ENCODE results near the gene ADM5.

Gene ADM5

DNA sequence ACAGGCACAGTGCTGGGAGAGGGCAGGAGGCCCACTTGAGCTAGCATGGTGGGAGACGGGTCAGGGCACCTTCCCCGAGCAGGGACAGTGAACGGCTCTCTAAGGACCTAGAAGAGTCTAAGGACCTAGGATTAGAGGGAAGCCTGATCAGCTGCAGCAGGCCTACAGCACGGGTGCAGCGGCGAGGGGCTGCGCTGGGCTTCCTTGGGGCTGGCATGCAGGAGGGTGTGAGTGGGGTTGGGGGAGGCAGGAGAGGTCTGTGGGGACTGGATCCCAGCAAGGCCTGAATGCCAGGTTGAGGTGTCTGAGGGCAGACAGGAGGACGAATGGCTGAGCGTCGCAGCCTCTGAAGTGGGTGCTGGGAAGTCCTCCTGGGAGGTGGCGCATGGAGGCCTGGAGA is 43.8 kb upstream of the ADM5 start:
- DNase-seq: no peak
- H3K36me3 ChIP-seq: peaks cover 44% of the 10 kb centered on the region
- H3K4me3 ChIP-seq (ENCODE audit: low read depth, low read length): no peak overlapping the region
- no peak overlapping the region for H3K27ac ChIP-seq
- TF ChIP-seq, protein P1, sequence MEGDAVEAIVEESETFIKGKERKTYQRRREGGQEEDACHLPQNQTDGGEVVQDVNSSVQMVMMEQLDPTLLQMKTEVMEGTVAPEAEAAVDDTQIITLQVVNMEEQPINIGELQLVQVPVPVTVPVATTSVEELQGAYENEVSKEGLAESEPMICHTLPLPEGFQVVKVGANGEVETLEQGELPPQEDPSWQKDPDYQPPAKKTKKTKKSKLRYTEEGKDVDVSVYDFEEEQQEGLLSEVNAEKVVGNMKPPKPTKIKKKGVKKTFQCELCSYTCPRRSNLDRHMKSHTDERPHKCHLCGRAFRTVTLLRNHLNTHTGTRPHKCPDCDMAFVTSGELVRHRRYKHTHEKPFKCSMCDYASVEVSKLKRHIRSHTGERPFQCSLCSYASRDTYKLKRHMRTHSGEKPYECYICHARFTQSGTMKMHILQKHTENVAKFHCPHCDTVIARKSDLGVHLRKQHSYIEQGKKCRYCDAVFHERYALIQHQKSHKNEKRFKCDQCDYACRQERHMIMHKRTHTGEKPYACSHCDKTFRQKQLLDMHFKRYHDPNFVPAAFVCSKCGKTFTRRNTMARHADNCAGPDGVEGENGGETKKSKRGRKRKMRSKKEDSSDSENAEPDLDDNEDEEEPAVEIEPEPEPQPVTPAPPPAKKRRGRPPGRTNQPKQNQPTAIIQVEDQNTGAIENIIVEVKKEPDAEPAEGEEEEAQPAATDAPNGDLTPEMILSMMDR (IDR thresholded peaks at IDR 0.05; ENCODE audit: low read depth, low read length): no peak
- no peaks in the 10 kb centered on the region for H3K27me3 ChIP-seq (ENCODE audit: insufficient read depth, low read depth, severe bottlenecking)
- H3K9me3 ChIP-seq (ENCODE audit: severe bottlenecking): no peaks in the 10 kb centered on the region

DNA sequence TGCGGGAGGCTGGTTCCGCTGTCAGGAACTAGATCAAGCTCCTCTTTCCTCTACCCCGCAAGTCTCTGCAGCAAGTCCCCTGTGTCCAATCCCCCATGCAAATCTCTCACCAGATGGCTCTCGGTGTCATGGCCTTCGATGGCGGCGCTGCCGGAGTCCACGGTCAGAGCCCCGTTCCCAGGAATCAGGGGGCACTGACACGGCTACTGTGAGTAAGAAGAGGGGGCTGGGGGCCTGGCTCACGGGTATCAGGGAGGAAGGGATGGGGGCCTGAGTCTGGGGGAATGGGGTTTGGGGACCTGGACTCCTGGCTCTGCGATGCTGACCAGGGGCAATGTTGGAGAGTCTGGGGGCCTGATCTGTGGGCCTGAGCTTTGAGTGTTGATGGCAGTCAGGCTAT is 43.4 kb upstream of the ADM5 start:
- peaks cover 44% of the 10 kb centered on the region for H3K36me3 ChIP-seq

DNA sequence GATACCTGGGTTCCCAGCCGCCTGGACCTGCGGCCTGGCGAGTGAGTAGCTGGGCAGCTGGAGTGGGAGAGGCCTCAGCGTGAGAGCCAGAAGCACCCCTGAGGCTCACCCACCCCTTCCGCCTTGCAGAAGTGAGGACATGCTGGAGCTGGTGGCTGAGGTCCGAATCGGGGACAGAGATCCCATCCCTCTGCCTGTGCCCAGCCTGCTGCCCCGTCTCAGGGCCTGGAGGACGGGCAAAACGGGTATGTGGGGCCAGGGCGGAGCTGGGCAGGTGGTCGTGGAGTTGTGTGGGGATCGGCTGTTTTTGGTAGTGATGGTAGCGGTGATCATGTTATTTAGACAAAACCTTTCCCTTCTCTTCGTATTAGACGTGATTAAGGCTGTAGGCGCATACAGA is 42.8 kb upstream of the ADM5 start:
- Histone ChIP-seq H3K4me3 (ENCODE audit: low read depth, low read length) (no peak overlapping the region), H3K27ac (no peak overlapping the region), H3K9me3 (ENCODE audit: severe bottlenecking) (no peaks in the 10 kb centered on the region), H3K36me3 (peaks cover 44% of the 10 kb centered on the region), H3K27me3 (ENCODE audit: insufficient read depth, low read depth, severe bottlenecking) (no peaks in the 10 kb centered on the region)
- TF ChIP-seq, protein P1 (IDR thresholded peaks at IDR 0.05; ENCODE audit: low read depth, low read length): no peak
- DNase-seq: no peak

More for the DNA sequence above, 43.4 kb upstream of the ADM5 start:
- H3K27ac ChIP-seq: no peak overlapping the region
- no peaks in the 10 kb centered on the region for H3K27me3 ChIP-seq (ENCODE audit: insufficient read depth, low read depth, severe bottlenecking)
- no peaks in the 10 kb centered on the region for H3K9me3 ChIP-seq (ENCODE audit: severe bottlenecking)
- TF ChIP-seq, protein P1 (IDR thresholded peaks at IDR 0.05; ENCODE audit: low read depth, low read length): no peak
- no peak for DNase-seq
- no peak overlapping the region for H3K4me3 ChIP-seq (ENCODE audit: low read depth, low read length)

DNA sequence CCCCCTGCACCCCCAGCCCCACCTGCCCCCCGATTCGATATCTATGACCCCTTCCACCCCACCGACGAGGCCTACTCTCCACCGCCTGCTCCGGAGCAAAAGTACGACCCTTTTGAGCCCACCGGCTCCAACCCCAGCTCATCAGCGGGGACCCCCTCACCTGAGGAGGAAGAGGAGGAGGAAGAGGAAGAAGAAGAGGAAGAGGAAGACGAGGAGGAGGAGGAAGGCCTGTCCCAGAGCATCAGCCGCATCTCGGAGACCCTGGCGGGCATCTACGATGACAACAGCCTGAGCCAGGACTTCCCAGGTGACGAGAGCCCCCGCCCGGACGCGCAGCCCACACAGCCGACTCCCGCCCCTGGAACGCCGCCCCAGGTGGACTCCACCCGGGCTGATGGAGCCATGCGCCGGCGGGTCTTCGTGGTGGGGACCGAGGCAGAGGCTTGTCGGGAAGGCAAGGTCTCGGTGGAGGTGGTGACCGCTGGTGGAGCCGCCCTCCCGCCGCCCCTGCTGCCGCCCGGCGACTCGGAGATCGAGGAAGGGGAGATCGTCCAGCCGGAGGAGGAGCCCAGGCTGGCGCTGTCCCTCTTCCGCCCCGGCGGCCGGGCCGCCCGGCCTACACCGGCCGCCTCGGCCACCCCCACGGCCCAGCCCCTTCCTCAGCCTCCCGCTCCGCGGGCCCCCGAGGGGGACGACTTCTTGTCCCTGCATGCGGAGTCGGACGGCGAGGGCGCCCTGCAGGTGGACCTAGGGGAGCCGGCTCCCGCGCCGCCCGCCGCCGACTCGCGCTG is 38.2 kb upstream of the ADM5 start:
- TF ChIP-seq, protein P1 (IDR thresholded peaks at IDR 0.05; ENCODE audit: low read depth, low read length): no peak
- Histone ChIP-seq H3K27ac (no peak overlapping the region), H3K9me3 (ENCODE audit: severe bottlenecking) (no peaks in the 10 kb centered on the region), H3K36me3 (peaks cover 75% of the 10 kb centered on the region), H3K4me3 (ENCODE audit: low read depth, low read length) (no peak overlapping the region), H3K27me3 (ENCODE audit: insufficient read depth, low read depth, severe bottlenecking) (no peaks in the 10 kb centered on the region)
- no peak for DNase-seq

DNA sequence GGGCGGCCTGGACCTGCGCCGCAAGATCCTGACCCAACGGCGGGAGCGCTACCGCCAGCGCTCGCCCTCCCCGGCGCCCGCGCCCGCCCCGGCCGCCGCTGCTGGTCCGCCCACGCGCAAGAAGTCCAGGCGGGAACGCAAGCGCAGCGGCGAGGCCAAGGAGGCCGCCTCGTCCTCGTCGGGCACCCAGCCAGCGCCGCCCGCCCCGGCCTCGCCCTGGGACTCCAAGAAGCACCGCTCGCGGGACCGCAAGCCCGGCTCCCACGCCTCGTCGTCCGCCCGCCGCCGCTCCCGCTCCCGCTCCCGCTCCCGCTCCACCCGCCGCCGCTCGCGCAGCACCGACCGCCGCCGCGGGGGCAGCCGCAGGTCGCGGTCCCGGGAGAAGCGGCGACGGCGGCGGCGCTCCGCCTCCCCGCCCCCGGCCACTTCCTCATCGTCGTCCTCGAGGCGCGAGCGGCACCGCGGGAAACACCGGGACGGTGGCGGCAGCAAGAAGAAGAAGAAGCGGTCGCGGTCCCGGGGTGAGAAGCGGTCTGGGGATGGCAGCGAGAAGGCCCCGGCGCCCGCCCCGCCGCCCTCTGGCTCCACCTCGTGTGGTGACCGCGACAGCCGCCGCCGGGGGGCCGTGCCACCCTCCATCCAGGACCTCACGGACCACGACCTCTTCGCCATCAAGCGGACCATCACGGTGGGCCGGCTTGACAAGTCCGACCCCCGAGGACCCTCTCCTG is 37.4 kb upstream of the ADM5 start:
- no peak for DNase-seq
- Histone ChIP-seq H3K36me3 (peaks cover 76% of the 10 kb centered on the region), H3K27ac (no peak overlapping the region), H3K27me3 (ENCODE audit: insufficient read depth, low read depth, severe bottlenecking) (no peaks in the 10 kb centered on the region), H3K4me3 (ENCODE audit: low read depth, low read length) (no peak overlapping the region), H3K9me3 (ENCODE audit: severe bottlenecking) (no peaks in the 10 kb centered on the region)
- TF ChIP-seq, protein P1 (IDR thresholded peaks at IDR 0.05; ENCODE audit: low read depth, low read length): no peak

All from WERI-Rb-1 (cell line).